Progenitor cell of endocrine pancreas (in vitro differentiated cells): Measurements from ENCODE around the gene SLC25A21. TPM values are rescaled to one million over a fixed set of nuclear protein-coding genes. Genes with fewer than 3 reads are reported as not detected.
A peak's percentile ranks its signal among the peaks of the same experiment; 100 is the strongest.

Source experiments
- DNase-seq: peaks from one replicate; pipeline ENCODE4 v3.0.0; 2021; ENCODE audit warnings: low spot score; ENCODE audit not compliant: unreplicated experiment
- H3K27ac Mint-ChIP-seq: 2 replicates; pipeline ENCODE4 v1.8.0; 2021; ENCODE audit warnings: mild to moderate bottlenecking, moderate library complexity, mixed read lengths
- H3K27me3 Mint-ChIP-seq: 2 replicates; pipeline ENCODE4 v1.8.0; 2021; ENCODE audit warnings: mixed read lengths
- H3K36me3 Mint-ChIP-seq: 2 replicates; pipeline ENCODE4 v1.8.0; 2022; ENCODE audit warnings: mixed read lengths; ENCODE audit not compliant: insufficient read depth
- H3K4me1 Mint-ChIP-seq: 2 replicates; pipeline ENCODE4 v1.8.0; 2021; ENCODE audit warnings: low read depth, mixed read lengths
- H3K4me3 Mint-ChIP-seq: 2 replicates; pipeline ENCODE4 v1.8.0; 2021; ENCODE audit warnings: low read depth, mild to moderate bottlenecking, moderate library complexity, mixed read lengths
- H3K9me3 Mint-ChIP-seq: 2 replicates; pipeline ENCODE4 v1.8.0; 2021; ENCODE audit warnings: low read depth, mixed read lengths
- microRNA-seq: library from miRNA; unstranded; fragments of <30 nt; microRNA quantifications from one replicate; pipeline ENCODE4 v1.1.0, GENCODE V29; 2020; ENCODE audit warnings: borderline number of aligned reads; ENCODE audit not compliant: unreplicated experiment
- total RNA-seq: library from RNA; stranded (reverse); gene quantifications from 2 replicates; pipeline ENCODE4 v1.2.1, GENCODE V29; 2021
- TF ChIP-seq, protein P1 (sequence below): fragments of 200-600 bp; sonication (generic); IDR thresholded peaks from one replicate; pipeline ENCODE4 v1.5.0; 2021; ENCODE audit warnings: antibody characterized with exemption, mild to moderate bottlenecking; ENCODE audit not compliant: unreplicated experiment

Gene SLC25A21
- total RNA-seq, 1 donor from 2014 or later, result 2.5 TPM

DNA sequence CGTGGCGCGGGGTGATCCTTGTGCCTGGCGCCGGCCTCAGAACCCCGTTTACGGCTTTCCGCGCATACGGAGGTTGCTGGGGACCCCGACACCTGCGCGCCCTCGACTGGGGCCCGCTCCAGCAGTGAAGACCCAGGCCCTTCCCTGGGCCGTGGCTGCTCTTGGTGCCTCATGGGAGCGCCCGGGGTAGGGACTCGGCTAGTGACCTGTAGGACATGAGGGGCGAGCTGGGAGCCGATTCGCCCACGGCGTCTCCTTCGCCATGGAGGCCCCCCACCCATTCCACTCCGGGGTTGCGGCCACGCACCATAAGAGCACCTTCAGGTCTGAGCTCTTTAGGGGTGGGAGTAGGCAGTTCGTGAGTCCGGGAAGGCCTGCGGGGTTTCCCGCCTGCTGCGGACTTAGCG, 525.0 kb downstream of the SLC25A21 start:
- H3K27ac Mint-ChIP-seq, result no peak overlapping the region
- no peaks in the 10 kb centered on the region for H3K36me3 Mint-ChIP-seq
- peak overlapping the region; percentile 72 for H3K4me3 Mint-ChIP-seq
- H3K27me3 Mint-ChIP-seq, result peaks cover 94% of the 10 kb centered on the region
- peaks cover 4% of the 10 kb centered on the region for H3K4me1 Mint-ChIP-seq
- no peaks in the 10 kb centered on the region for H3K9me3 Mint-ChIP-seq
- TF ChIP-seq, protein P1, sequence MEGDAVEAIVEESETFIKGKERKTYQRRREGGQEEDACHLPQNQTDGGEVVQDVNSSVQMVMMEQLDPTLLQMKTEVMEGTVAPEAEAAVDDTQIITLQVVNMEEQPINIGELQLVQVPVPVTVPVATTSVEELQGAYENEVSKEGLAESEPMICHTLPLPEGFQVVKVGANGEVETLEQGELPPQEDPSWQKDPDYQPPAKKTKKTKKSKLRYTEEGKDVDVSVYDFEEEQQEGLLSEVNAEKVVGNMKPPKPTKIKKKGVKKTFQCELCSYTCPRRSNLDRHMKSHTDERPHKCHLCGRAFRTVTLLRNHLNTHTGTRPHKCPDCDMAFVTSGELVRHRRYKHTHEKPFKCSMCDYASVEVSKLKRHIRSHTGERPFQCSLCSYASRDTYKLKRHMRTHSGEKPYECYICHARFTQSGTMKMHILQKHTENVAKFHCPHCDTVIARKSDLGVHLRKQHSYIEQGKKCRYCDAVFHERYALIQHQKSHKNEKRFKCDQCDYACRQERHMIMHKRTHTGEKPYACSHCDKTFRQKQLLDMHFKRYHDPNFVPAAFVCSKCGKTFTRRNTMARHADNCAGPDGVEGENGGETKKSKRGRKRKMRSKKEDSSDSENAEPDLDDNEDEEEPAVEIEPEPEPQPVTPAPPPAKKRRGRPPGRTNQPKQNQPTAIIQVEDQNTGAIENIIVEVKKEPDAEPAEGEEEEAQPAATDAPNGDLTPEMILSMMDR, result no peak
- DNase-seq, result no peak

DNA sequence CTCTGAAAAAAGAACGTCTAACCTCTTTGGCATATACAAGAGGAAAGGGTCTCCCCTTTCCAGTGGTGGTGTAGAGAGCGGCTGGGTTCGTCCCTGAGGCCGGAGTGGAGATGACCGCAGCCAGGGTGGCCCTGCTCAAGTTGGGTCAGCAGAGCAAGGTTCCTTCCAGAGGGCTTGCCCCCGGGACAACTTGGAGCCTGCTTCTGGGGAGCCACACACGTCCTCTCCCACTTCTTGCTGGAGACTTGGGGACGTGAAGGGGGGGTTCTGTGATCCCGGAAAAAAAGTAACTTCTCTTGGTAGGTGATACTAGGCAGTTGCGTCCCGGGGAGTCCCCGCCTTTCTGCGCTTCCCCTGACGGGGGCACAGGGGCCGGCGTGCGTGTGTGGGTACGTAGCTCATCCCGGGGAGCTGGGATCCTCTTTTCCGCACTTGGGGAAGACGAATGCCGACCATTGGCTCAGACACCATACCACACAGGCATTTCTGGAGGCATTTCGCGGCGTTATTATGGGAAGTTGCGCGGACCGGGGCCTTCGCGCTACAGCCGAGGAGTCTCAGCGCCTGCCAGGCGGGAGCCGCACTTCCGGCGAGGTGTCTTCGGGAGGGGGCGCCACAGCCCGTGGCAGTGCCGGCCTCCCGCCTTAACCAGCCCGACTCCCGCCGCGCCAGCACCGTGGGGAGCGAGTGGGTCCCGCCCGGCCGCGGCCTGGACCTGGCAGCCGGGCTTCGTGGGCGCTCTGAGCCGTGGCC, 525.6 kb downstream of the SLC25A21 start:
- Mint-ChIP-seq H3K36me3 (no peaks in the 10 kb centered on the region), H3K27me3 (peaks cover 94% of the 10 kb centered on the region), H3K4me3 (peak overlapping the region; percentile 71), H3K4me1 (peaks cover 4% of the 10 kb centered on the region), H3K9me3 (no peaks in the 10 kb centered on the region), H3K27ac (no peak overlapping the region)
- TF ChIP-seq, protein P1, result peak; percentile 44
- DNase-seq, result peak; percentile 24

DNA sequence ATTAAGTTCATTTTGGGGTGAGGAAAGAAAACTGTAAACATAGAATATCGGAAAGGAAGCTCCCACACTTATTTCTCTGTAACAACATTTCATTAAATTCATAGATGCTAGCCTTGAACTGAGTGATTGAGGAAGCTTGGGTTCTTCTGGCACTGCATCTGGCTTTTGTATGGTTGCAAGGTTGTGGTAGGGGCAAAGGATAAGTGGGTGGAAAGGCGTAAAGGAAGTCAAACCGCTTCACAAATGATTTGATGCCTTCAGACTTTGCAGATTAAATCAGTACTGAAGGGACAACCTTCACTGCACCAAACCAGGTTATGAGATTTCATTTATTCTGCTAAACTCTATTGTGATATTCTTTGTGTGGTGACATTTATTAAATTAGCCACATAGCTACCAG, 538.8 kb downstream of the SLC25A21 start:
- Mint-ChIP-seq H3K36me3 (no peaks in the 10 kb centered on the region), H3K4me3 (no peak overlapping the region), H3K9me3 (peaks cover 4% of the 10 kb centered on the region), H3K4me1 (no peaks in the 10 kb centered on the region), H3K27me3 (peaks cover 37% of the 10 kb centered on the region), H3K27ac (no peak overlapping the region)
- TF ChIP-seq, protein P1, result no peak
- no peak for DNase-seq

Small RNA genes within 50 kb of the gene (microRNA-seq; reads per million reads assigned to microRNA genes)
- not detected for gene MIR4503

Other genes with a start within 250 kb of the SLC25A21 start
- gene MIPOL1, start 25.3 kb upstream of the SLC25A21 start, total RNA-seq, result 25.6 and 25.9 TPM in 2 replicates